Keratinocyte (primary cell): Measurements from ENCODE around the gene OTOL1. TPM values are rescaled to one million over a fixed set of nuclear protein-coding genes. Genes with fewer than 3 reads are reported as not detected.

Experiments used
- DNase-seq: peaks from one replicate; pipeline ENCODE4 v3.0.0-alpha.2; 2011; ENCODE audit warnings: low read depth, missing footprints, low spot score
- FAIRE-seq: peaks from 2 replicates; lab custom pipeline; 2011; peaks lifted over from hg19 to GRCh38; lab: Jason Lieb, UNC
- H2AFZ ChIP-seq: 2 replicates; pipeline ENCODE4 v1.6.0; 2012; ENCODE audit warnings: low read length, control low read depth, inconsistent platforms; ENCODE audit not compliant: control insufficient read depth
- H3K27ac ChIP-seq: 2 replicates; pipeline ENCODE4 v1.5.1; 2011; ENCODE audit warnings: low read length; ENCODE audit not compliant: control insufficient read depth, insufficient read depth
- H3K27me3 ChIP-seq: 3 replicates; pipeline ENCODE4 v1.6.0; 2011; ENCODE audit warnings: low read length; ENCODE audit not compliant: control insufficient read depth, insufficient read depth; ENCODE audit errors: extremely low read depth
- H3K36me3 ChIP-seq, 2 experiments: 2 replicates in 1 of 2; 3 replicates in 1 of 2; pipeline ENCODE4 v1.5.1; 2011; ENCODE audit warnings: low read length in 2 of 2, mild to moderate bottlenecking in 1 of 2; ENCODE audit not compliant: control insufficient read depth in 2 of 2, insufficient read depth in 2 of 2; ENCODE audit errors: extremely low read depth in 1 of 2
- H3K4me1 ChIP-seq: 3 replicates; pipeline ENCODE4 v1.5.1; 2011; ENCODE audit warnings: low read length; ENCODE audit not compliant: control insufficient read depth, insufficient read depth; ENCODE audit errors: extremely low read depth
- H3K4me2 ChIP-seq: 3 replicates; pipeline ENCODE4 v1.6.0; 2011; ENCODE audit warnings: low read depth, low read length; ENCODE audit not compliant: control insufficient read depth, insufficient read depth; ENCODE audit errors: extremely low read depth
- H3K4me3 ChIP-seq, 3 experiments: fragments of 200-600 bp in 1 of 3; sonication (generic) in 1 of 3; 2 replicates in 2 of 3; 3 replicates in 1 of 3; pipeline ENCODE4 v1.5.1; 2011 to 2016; ENCODE audit warnings: low read length in 3 of 3, mild to moderate bottlenecking in 3 of 3, control low read depth in 2 of 3, inconsistent platforms in 1 of 3, low read depth in 1 of 3, mixed read lengths in 1 of 3, mixed run types in 1 of 3, moderate library complexity in 1 of 3; ENCODE audit not compliant: control insufficient read depth in 2 of 3, insufficient read depth in 2 of 3; ENCODE audit errors: extremely low read depth in 1 of 3
- H3K79me2 ChIP-seq: 2 replicates; pipeline ENCODE4 v1.6.0; 2012; ENCODE audit warnings: low read length; ENCODE audit not compliant: control insufficient read depth, insufficient read depth
- H3K9ac ChIP-seq: 3 replicates; pipeline ENCODE4 v1.6.0; 2011; ENCODE audit warnings: low read length; ENCODE audit not compliant: control insufficient read depth, insufficient read depth; ENCODE audit errors: extremely low read depth
- H3K9me1 ChIP-seq: 3 replicates; pipeline ENCODE4 v1.6.0; 2011; ENCODE audit warnings: low read length; ENCODE audit not compliant: control insufficient read depth, insufficient read depth; ENCODE audit errors: extremely low read depth
- H3K9me3 ChIP-seq: 2 replicates; pipeline ENCODE4 v1.5.1; 2012; ENCODE audit warnings: low read depth, low read length; ENCODE audit not compliant: control insufficient read depth
- H4K20me1 ChIP-seq: 3 replicates; pipeline ENCODE4 v1.6.0; 2011; ENCODE audit warnings: low read length; ENCODE audit not compliant: control insufficient read depth, insufficient read depth; ENCODE audit errors: extremely low read depth
- EZH2 ChIP-seq: IDR thresholded peaks from one replicate; pipeline ENCODE4 v1.6.1; 2012; ENCODE audit warnings: inconsistent platforms, mild to moderate bottlenecking, low read length, moderate library complexity
- dilution Hi-C: fragments of 300-500 bp; cut with MboI; formaldehyde crosslinking; loops from one replicate; pipeline ENCODE4 v1.7.0; 2020; ENCODE audit warnings: low sequenced_read_pairs; ENCODE audit not compliant: extremely low pct_ligation_motif_present
- polyA plus RNA-seq, 5 experiments: library from polyadenylated mRNA; depleted of rRNA in 3 of 5; stranded (reverse) in 3 of 5; stranded (forward) in 1 of 5; unstranded in 1 of 5; fragments of >200 nt; gene quantifications; 1 replicate in 1 of 5; 2 replicates in 3 of 5; 3 replicates in 1 of 5; pipeline versions ENCODE4 v1.2.1 to v1.2.3, GENCODE V29; 2011 to 2012; ENCODE audit warnings: missing spikeins in 2 of 5, low read depth in 1 of 5, low replicate concordance in 1 of 5
- TF ChIP-seq, protein P1 (sequence below), 3 experiments: IDR thresholded peaks in 1 of 3; conservative IDR thresholded peaks in 1 of 3; optimal IDR thresholded peaks in 1 of 3; 2 replicates in 2 of 3; 3 replicates in 1 of 3; pipeline versions ENCODE3 to v1.5.1; 2011; ENCODE audit warnings: low read length in 3 of 3, mild to moderate bottlenecking in 3 of 3, moderate library complexity in 2 of 3, control low read depth in 1 of 3, inconsistent platforms in 1 of 3; ENCODE audit not compliant: insufficient read depth in 2 of 3; ENCODE audit errors: extremely low read depth in 1 of 3

The OTOL1 gene
- polyA plus RNA-seq, 1 donor (not counting 4 experiments of a cell fraction or from before 2014, with no cell fraction given), result not detected

DNA sequence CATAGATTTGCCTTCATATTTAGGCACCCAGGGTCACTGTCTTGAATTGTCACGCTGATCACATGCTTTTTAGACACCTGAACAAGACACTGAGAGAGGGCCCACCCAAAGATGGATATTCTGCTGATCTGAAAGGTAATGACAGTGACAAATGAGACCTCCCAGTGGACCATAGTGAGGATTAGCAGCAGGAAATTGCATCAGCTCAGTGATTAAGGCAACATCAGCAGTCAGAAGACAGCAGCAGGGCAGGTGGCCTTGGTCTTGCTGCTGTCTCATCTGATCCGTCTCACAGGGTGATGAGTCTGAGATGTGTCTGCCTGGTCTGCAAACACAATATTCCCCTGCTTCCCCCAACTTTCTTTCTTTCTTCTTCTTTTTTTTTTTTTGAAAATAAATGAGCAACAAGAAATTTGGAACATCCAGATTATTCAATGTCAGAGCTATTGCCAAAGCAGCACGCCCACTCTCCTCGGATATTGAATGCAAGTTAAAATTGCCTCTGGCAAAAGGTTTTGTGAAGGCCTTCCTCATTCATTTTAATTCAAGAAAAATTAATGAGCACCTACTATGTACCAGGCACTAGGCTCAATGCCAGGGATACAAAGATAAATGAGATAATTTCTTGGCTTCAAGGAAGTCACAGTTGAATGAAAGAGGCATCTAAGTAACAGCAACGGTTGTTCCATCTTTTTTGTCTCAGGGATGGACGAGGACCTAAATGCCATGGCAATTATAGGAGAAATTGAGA is 14.1 kb downstream of the OTOL1 start:
- no peaks in the 10 kb centered on the region for H3K4me1 ChIP-seq
- no peaks in the 10 kb centered on the region for H4K20me1 ChIP-seq
- no peak overlapping the region for H3K27ac ChIP-seq
- H3K27me3 ChIP-seq, result no peaks in the 10 kb centered on the region
- H3K9me3 ChIP-seq, result no peaks in the 10 kb centered on the region
- H2AFZ ChIP-seq, result no peak overlapping the region
- dilution Hi-C loops, result no loop called here
- H3K9ac ChIP-seq, result no peak overlapping the region
- H3K9me1 ChIP-seq, result no peaks in the 10 kb centered on the region
- no peak overlapping the region for H3K4me3 ChIP-seq
- no peaks in the 10 kb centered on the region for H3K36me3 ChIP-seq
- FAIRE-seq, result no peak
- H3K4me2 ChIP-seq, result no peak overlapping the region
- TF ChIP-seq, protein P1, sequence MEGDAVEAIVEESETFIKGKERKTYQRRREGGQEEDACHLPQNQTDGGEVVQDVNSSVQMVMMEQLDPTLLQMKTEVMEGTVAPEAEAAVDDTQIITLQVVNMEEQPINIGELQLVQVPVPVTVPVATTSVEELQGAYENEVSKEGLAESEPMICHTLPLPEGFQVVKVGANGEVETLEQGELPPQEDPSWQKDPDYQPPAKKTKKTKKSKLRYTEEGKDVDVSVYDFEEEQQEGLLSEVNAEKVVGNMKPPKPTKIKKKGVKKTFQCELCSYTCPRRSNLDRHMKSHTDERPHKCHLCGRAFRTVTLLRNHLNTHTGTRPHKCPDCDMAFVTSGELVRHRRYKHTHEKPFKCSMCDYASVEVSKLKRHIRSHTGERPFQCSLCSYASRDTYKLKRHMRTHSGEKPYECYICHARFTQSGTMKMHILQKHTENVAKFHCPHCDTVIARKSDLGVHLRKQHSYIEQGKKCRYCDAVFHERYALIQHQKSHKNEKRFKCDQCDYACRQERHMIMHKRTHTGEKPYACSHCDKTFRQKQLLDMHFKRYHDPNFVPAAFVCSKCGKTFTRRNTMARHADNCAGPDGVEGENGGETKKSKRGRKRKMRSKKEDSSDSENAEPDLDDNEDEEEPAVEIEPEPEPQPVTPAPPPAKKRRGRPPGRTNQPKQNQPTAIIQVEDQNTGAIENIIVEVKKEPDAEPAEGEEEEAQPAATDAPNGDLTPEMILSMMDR (optimal IDR thresholded peaks at IDR 0.05 in 1 of 3, IDR thresholded peaks at IDR 0.05 in 1 of 3, conservative IDR thresholded peaks at IDR 0.05 in 1 of 3; ENCODE audit: extremely low read depth in 1 of 3, insufficient read depth in 2 of 3, low read length in 3 of 3), result no peak
- TF ChIP-seq EZH2, result no peak
- DNase-seq, result no peak
- no peaks in the 10 kb centered on the region for H3K79me2 ChIP-seq

- dilution Hi-C loops, result no loop called here
- Histone ChIP-seq H3K9me3 (no peaks in the 10 kb centered on the region), H3K36me3 (no peaks in the 10 kb centered on the region), H3K79me2 (no peaks in the 10 kb centered on the region), H4K20me1 (no peaks in the 10 kb centered on the region), H3K4me2 (no peak overlapping the region), H3K4me3 (no peak overlapping the region), H3K27me3 (no peaks in the 10 kb centered on the region), H3K4me1 (no peaks in the 10 kb centered on the region), H3K9ac (no peak overlapping the region), H3K9me1 (no peaks in the 10 kb centered on the region), H3K27ac (no peak overlapping the region), H2AFZ (no peak overlapping the region)
- no peak for DNase-seq
- FAIRE-seq, result no peak
- TF ChIP-seq EZH2, result no peak
These were observed 27.3 kb downstream of the OTOL1 start for GRCh38 chr3:161523916-161524315.

- Histone ChIP-seq H3K27me3 (no peaks in the 10 kb centered on the region), H2AFZ (no peak overlapping the region), H3K4me3 (no peak overlapping the region), H3K27ac (no peak overlapping the region), H3K9ac (no peak overlapping the region), H3K36me3 (no peaks in the 10 kb centered on the region), H3K9me1 (no peaks in the 10 kb centered on the region), H3K4me1 (no peaks in the 10 kb centered on the region), H4K20me1 (no peaks in the 10 kb centered on the region), H3K4me2 (no peak overlapping the region), H3K79me2 (no peaks in the 10 kb centered on the region), H3K9me3 (no peaks in the 10 kb centered on the region)
- DNase-seq (no peak), FAIRE-seq (no peak)
- dilution Hi-C loops, result no loop called here
- TF ChIP-seq EZH2, result no peak
- TF ChIP-seq, protein P1 (optimal IDR thresholded peaks at IDR 0.05 in 1 of 3, IDR thresholded peaks at IDR 0.05 in 1 of 3, conservative IDR thresholded peaks at IDR 0.05 in 1 of 3; ENCODE audit: extremely low read depth in 1 of 3, insufficient read depth in 2 of 3, low read length in 3 of 3), result no peak
These were observed 35.3 kb downstream of the OTOL1 start for GRCh38 chr3:161531930-161532329.
